ENCODE data around the gene METTL16. TPM values are rescaled to one million over a fixed set of nuclear protein-coding genes. Genes with fewer than 3 reads are reported as not detected.

The METTL16 gene
- total RNA-seq, 2 donors from 2014 or later = 12.9 to 24.1 TPM

DNA sequence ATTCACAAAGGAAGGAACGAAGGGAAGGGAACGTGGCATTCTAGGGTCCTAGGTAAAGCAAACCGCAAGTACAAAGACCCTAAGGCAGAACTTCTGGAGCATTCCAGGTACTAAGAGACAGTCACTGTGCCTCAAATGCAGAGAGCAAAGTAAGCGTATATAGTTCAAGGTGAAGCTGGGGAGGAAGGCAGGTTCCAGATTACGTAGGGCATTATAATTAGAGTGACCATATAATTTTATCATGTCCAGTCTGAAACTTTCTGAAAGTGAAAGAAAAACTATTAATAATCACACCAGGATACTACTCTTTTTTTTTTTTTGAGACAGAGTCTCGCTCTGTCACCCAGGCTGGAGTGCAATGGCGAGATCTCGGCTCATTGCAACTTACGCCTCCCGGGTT is 25.7 kb downstream of the METTL16 start:
- Histone ChIP-seq H3K9me3 (no peaks in the 10 kb centered on the region), H3K4me3 (no peak overlapping the region), H3K27ac (peak overlapping the region in 3 of 4 donors; percentile 55 to 87 (median 58)), H3K27me3 (no peaks in the 10 kb centered on the region), H3K36me3 (replicated peaks in 1 of 2; ENCODE audit: insufficient read depth in 1 of 2, low read depth in 2 of 2) (no peaks in the 10 kb centered on the region), H3K4me1 (peaks cover 35% of the 10 kb centered on the region)
- TF ChIP-seq POLR2A (IDR thresholded peaks at IDR 0.05) = no peak
- TF ChIP-seq, protein P1, sequence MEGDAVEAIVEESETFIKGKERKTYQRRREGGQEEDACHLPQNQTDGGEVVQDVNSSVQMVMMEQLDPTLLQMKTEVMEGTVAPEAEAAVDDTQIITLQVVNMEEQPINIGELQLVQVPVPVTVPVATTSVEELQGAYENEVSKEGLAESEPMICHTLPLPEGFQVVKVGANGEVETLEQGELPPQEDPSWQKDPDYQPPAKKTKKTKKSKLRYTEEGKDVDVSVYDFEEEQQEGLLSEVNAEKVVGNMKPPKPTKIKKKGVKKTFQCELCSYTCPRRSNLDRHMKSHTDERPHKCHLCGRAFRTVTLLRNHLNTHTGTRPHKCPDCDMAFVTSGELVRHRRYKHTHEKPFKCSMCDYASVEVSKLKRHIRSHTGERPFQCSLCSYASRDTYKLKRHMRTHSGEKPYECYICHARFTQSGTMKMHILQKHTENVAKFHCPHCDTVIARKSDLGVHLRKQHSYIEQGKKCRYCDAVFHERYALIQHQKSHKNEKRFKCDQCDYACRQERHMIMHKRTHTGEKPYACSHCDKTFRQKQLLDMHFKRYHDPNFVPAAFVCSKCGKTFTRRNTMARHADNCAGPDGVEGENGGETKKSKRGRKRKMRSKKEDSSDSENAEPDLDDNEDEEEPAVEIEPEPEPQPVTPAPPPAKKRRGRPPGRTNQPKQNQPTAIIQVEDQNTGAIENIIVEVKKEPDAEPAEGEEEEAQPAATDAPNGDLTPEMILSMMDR (IDR thresholded peaks at IDR 0.05) = no peak
- ATAC-seq (peak; percentile 68), DNase-seq (peak in 2 of 4 donors; percentile 10 to 30)
- intact Hi-C loops (cut with DNase I) = no loop called here
- WGBS, 2 donors = 38 to 44% methylated on average over 10 of the region's 10 CpGs

DNA sequence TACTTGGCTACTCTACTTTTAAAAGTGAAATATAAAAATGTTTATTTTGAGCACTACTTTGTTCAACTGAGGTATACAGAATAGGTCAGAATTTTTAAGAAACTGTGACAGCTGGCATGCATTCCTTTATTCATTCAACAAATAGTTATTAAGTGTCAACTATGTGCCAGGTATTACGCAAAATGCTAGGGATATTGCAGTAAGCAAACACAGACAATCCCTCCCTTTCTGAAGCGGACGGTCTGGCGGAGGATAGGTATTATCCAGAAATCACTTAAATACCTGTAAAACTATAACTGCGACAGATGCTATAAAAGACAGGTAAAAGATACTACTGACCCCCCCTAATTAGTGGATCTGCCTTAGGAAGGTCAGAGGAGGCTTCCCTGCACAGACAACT is 26.1 kb downstream of the METTL16 start:
- Histone ChIP-seq H3K4me3 (no peak overlapping the region), H3K4me1 (peaks cover 32% of the 10 kb centered on the region), H3K27ac (peak overlapping the region in 3 of 4 donors; percentile 55 to 87 (median 58)), H3K27me3 (no peaks in the 10 kb centered on the region), H3K36me3 (replicated peaks in 1 of 2; ENCODE audit: insufficient read depth in 1 of 2, low read depth in 2 of 2) (no peaks in the 10 kb centered on the region), H3K9me3 (no peaks in the 10 kb centered on the region)
- peak; percentile 74 for ATAC-seq
- WGBS, 2 donors = 18 to 22% methylated on average over 5 of the region's 5 CpGs
- no peak for TF ChIP-seq POLR2A (IDR thresholded peaks at IDR 0.05)
- TF ChIP-seq, protein P1 (IDR thresholded peaks at IDR 0.05) = no peak
- peak in 2 of 4 donors; percentile 19 to 27 for DNase-seq
- intact Hi-C loops (cut with DNase I) = no loop called here

DNA sequence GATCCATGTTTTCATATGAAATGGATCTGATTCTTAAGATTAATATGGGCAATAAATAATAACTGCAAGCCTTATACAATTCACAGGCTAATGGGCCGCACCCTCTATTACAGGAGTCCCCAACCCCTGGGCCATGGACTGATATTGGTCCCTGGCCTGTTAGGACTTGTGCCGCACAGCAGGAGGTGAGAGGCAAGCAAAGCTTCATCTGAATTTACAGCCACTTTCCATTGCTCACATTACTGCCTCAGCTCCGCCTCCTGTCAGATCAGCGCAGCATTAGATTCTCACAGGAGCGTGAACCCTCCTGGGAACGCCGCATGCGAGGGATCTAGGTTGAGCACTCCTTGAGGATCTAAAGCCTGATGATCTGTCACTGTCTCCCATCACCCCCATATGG is 26.8 kb downstream of the METTL16 start:
- Histone ChIP-seq H3K36me3 (replicated peaks in 1 of 2; ENCODE audit: insufficient read depth in 1 of 2, low read depth in 2 of 2) (no peaks in the 10 kb centered on the region), H3K27ac (peak overlapping the region in 1 of 4 donors; percentile 87), H3K4me3 (no peak overlapping the region), H3K27me3 (no peaks in the 10 kb centered on the region), H3K4me1 (peaks cover 32% of the 10 kb centered on the region), H3K9me3 (no peaks in the 10 kb centered on the region)
- peak in 2 of 4 donors; percentile 8 to 44 for DNase-seq
- 56 to 85% methylated on average over 8 of the region's 8 CpGs for WGBS, 2 donors
- intact Hi-C loops (cut with DNase I) = no loop called here
- no peak for TF ChIP-seq POLR2A (IDR thresholded peaks at IDR 0.05)
- TF ChIP-seq, protein P1 (IDR thresholded peaks at IDR 0.05) = no peak
- peak; percentile 12 for ATAC-seq

DNA sequence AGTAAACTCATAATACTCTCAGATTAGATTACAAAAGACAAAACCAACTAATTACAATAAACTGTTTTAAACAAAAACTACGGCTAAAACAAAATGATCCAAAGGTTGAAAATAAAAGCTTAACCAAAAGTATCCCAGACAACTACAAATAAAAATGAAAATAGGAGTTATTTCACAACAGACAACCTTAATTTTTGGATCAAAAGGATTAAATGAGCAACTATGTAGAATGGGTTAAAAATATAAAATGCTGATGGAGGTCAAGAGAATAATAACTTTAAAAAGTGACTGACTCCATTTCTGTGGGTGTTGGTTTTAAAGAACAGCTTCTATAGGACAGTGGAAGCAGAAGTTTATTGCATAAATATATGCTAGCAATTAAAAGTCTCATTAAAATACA is 28.6 kb downstream of the METTL16 start:
- DNase-seq (no peak), ATAC-seq (no peak)
- Histone ChIP-seq H3K27me3 (no peaks in the 10 kb centered on the region), H3K9me3 (no peaks in the 10 kb centered on the region), H3K27ac (no peak overlapping the region), H3K4me1 (peaks cover 32% of the 10 kb centered on the region), H3K4me3 (no peak overlapping the region), H3K36me3 (replicated peaks in 1 of 2; ENCODE audit: insufficient read depth in 1 of 2, low read depth in 2 of 2) (no peaks in the 10 kb centered on the region)
- TF ChIP-seq POLR2A (IDR thresholded peaks at IDR 0.05) = no peak
- TF ChIP-seq, protein P1 (IDR thresholded peaks at IDR 0.05) = no peak
- intact Hi-C loops (cut with DNase I) = no loop called here
- WGBS, 2 donors = 89 to 91% methylated on average over 1 of the region's 1 CpG

DNA sequence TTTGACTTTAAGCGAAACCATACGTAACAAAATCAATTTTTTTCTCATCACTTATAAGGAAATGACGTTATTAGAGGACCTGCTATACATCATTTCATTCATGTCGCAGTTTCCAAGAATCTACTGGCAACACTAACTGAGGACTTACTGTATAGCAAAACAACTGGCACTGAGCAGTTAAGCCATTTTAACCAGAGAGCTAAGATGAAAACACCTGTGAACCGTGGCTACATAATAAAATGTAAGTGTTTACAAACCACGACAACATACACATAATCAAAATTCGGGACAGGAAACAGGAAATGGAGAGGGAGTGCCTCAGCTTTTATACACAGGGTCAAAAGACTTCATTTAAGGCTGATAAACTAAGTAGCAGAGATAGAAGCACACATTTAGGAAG is 29.5 kb downstream of the METTL16 start:
- no peak for TF ChIP-seq POLR2A (IDR thresholded peaks at IDR 0.05)
- TF ChIP-seq, protein P1 (IDR thresholded peaks at IDR 0.05) = no peak
- intact Hi-C loops (cut with DNase I) = no loop called here

More for the DNA sequence above, 29.5 kb downstream of the METTL16 start:
- ATAC-seq = no peak
- Histone ChIP-seq H3K27me3 (no peaks in the 10 kb centered on the region), H3K4me3 (no peak overlapping the region), H3K36me3 (replicated peaks in 1 of 2; ENCODE audit: insufficient read depth in 1 of 2, low read depth in 2 of 2) (no peaks in the 10 kb centered on the region), H3K9me3 (no peaks in the 10 kb centered on the region), H3K4me1 (peaks cover 30% of the 10 kb centered on the region), H3K27ac (no peak overlapping the region)
- no peak for DNase-seq
- WGBS, 2 donors = 63 to 68% methylated on average over 7 of the region's 7 CpGs
